K562 (cell line): ENCODE measurements around the gene POU2AF1. TPM values are rescaled to one million over a fixed set of nuclear protein-coding genes. Genes with fewer than 3 reads are reported as not detected.

ENCODE experiments used
- ATAC-seq: fragments of 200-7000 bp; cut with Tn5 transposase; 3 replicates; pipeline ENCODE4 v1.9.1; 2020; ENCODE audit warnings: moderate library complexity
- BruUV-seq: library from RNA; stranded (reverse); fragments of 400-500 nt; replicated peaks from 2 replicates; lab custom pipeline; 2021; lab: Mats Ljungman, UMichigan
- CTCF ChIA-PET: fragments of 300-600 bp; formaldehyde crosslinking; extraction: SDS; loops from one replicate; lab custom pipeline; 2021; ENCODE audit warnings: low intra/inter-chr PET ratio; lab: Yijun Ruan, JAX
- POLR2A ChIA-PET: fragments of 300-600, 350-650 bp; sonication (Branson Sonifier 250); formaldehyde crosslinking; extraction: SDS; loops from one replicate; lab custom pipeline; 2021; ENCODE audit warnings: antibody characterized with exemption, inconsistent platforms; lab: Yijun Ruan, JAX
- DNase-seq, 4 experiments: peaks; one replicate each; pipeline versions ENCODE4 v3.0.0 to v3.0.0-alpha.2; 2011 to 2018; ENCODE audit warnings: low spot score in 3 of 4, mixed read lengths in 3 of 4; ENCODE audit errors: extremely low read depth in 1 of 4
- FAIRE-seq: peaks from 2 replicates; lab custom pipeline; 2011; peaks lifted over from hg19 to GRCh38; lab: Jason Lieb, UNC
- H2AFZ ChIP-seq: 2 replicates; pipeline ENCODE4 v1.6.0; 2011; ENCODE audit warnings: low read depth, low read length, control low read depth, inconsistent platforms
- H3K27ac ChIP-seq: fragments of 200-600 bp; 3 replicates; pipeline ENCODE4 v1.8.0; 2011; ENCODE audit warnings: low read depth, mild to moderate bottlenecking, control low read depth, inconsistent platforms, low read length, moderate library complexity, mixed read lengths; ENCODE audit errors: extremely low read depth
- H3K27me3 ChIP-seq, 2 experiments: fragments of 300-600 bp in 1 of 2; 2 replicates in 1 of 2; 3 replicates in 1 of 2; pipeline versions ENCODE4 v1.6.0 to v1.8.0; 2011; ENCODE audit warnings: inconsistent platforms in 2 of 2, low read length in 2 of 2, mild to moderate bottlenecking in 1 of 2, mixed read lengths in 1 of 2, moderate library complexity in 1 of 2; ENCODE audit not compliant: control insufficient read depth in 2 of 2, insufficient read depth in 2 of 2
- H3K36me3 ChIP-seq: fragments of 300-600 bp; 3 replicates; pipeline ENCODE4 v1.8.0; 2011; ENCODE audit warnings: mild to moderate bottlenecking, low read length, inconsistent platforms; ENCODE audit not compliant: control insufficient read depth, insufficient read depth
- H3K4me1 ChIP-seq, 2 experiments: fragments of 200-600 bp in 1 of 2; replicated peaks in 1 of 2; 2 replicates in 1 of 2; 3 replicates in 1 of 2; pipeline versions ENCODE4 v1.5.1 to v1.8.0; 2011; ENCODE audit warnings: inconsistent platforms in 2 of 2, low read length in 2 of 2, mild to moderate bottlenecking in 1 of 2, mixed read lengths in 1 of 2, moderate library complexity in 1 of 2; ENCODE audit not compliant: control insufficient read depth in 2 of 2, insufficient read depth in 2 of 2
- H3K4me2 ChIP-seq: 2 replicates; pipeline ENCODE4 v1.6.1; 2011; ENCODE audit warnings: low read length, control low read depth, inconsistent platforms, mixed read lengths; ENCODE audit not compliant: insufficient read depth
- H3K4me3 ChIP-seq: fragments of 200-600 bp; sonication (generic), shearing (Covaris generic); 2 replicates; pipeline ENCODE4 v1.5.1; 2016; ENCODE audit warnings: control low read depth, inconsistent platforms
- H3K79me2 ChIP-seq: fragments of 200-600 bp; 3 replicates; pipeline ENCODE4 v1.8.0; 2011; ENCODE audit warnings: low read length, inconsistent platforms; ENCODE audit not compliant: control insufficient read depth, insufficient read depth
- H3K9ac ChIP-seq, 2 experiments: 2 replicates each; pipeline versions ENCODE4 v1.6.0 to v1.6.1; 2011; ENCODE audit warnings: low read depth in 2 of 2, low read length in 2 of 2, control low read depth in 1 of 2, inconsistent platforms in 1 of 2, mild to moderate bottlenecking in 1 of 2, mixed read lengths in 1 of 2; ENCODE audit not compliant: insufficient read depth in 1 of 2
- H3K9me1 ChIP-seq: one replicate; pipeline ENCODE4 v1.6.0; 2011; ENCODE audit warnings: inconsistent platforms, mild to moderate bottlenecking, low read length, moderate library complexity; ENCODE audit not compliant: control insufficient read depth, insufficient read depth
- H3K9me3 ChIP-seq: replicated peaks from 2 replicates; pipeline ENCODE4 v1.5.1; 2011; ENCODE audit warnings: low read depth, low read length, inconsistent platforms; ENCODE audit not compliant: control insufficient read depth, insufficient read depth
- H4K20me1 ChIP-seq: replicated peaks from 2 replicates; pipeline ENCODE4 v1.6.1; 2011; ENCODE audit warnings: low read length, inconsistent platforms, mixed read lengths; ENCODE audit not compliant: control insufficient read depth, insufficient read depth
- CXXC5 ChIP-seq: fragments of 250-450 bp; sonication (Bioruptor Pico); IDR thresholded peaks from 2 replicates; pipeline ENCODE4 v1.8.0; 2022; ENCODE audit warnings: inconsistent platforms, mild to moderate bottlenecking, moderate library complexity
- ERF ChIP-seq: fragments of 450-650 bp; formaldehyde crosslinking; IDR thresholded peaks from 2 replicates; pipeline ENCODE4 v1.4.0; 2020; ENCODE audit warnings: mild to moderate bottlenecking, mixed read lengths
- FOXJ2 ChIP-seq: fragments of 200-800 bp; sonication (Bioruptor generic); IDR thresholded peaks from 2 replicates; pipeline ENCODE4 v1.6.1; 2016; ENCODE audit warnings: missing genetic modification characterization, missing compliant biosample characterization
- KAT7 ChIP-seq: sonication (generic); formaldehyde crosslinking; IDR thresholded peaks from 2 replicates; pipeline ENCODE4 v1.8.0; 2022; ENCODE audit warnings: missing genetic modification reagents, mild to moderate bottlenecking, borderline replicate concordance
- MAZ ChIP-seq, 2 experiments: fragments of 450-650 bp in 1 of 2; sonication (generic) in 1 of 2; formaldehyde crosslinking; IDR thresholded peaks in 1 of 2; conservative IDR thresholded peaks in 1 of 2; 2 replicates each; pipeline versions ENCODE4 v1.4.0 to v1.5.0; 2020; ENCODE audit warnings: mild to moderate bottlenecking in 1 of 2, missing genetic modification reagents in 1 of 2
- RBM25 ChIP-seq: fragments of 200-400 bp; formaldehyde crosslinking; IDR thresholded peaks from 2 replicates; pipeline ENCODE4 v1.6.1; 2018; ENCODE audit warnings: low read length, low read depth, moderate library complexity; ENCODE audit not compliant: severe bottlenecking
- SMARCA5 ChIP-seq: fragments of 450-650 bp; IDR thresholded peaks from 2 replicates; pipeline ENCODE4 v1.6.1; 2016
- TEAD4 ChIP-seq, 2 experiments: sonication (generic) in 1 of 2; formaldehyde crosslinking in 1 of 2; IDR thresholded peaks; 2 replicates each; pipeline versions ENCODE4 v1.6.1 to v1.8.0; 2012 to 2022; ENCODE audit warnings: borderline replicate concordance in 1 of 2, inconsistent platforms in 1 of 2, low read length in 1 of 2, mild to moderate bottlenecking in 1 of 2, missing genetic modification reagents in 1 of 2
- YY1 ChIP-seq, 3 experiments: IDR thresholded peaks; 2 replicates each; pipeline ENCODE4 v1.6.1; 2011; ENCODE audit warnings: low read length in 2 of 3, mild to moderate bottlenecking in 2 of 3, moderate library complexity in 2 of 3, borderline replicate concordance in 1 of 3, control low read depth in 1 of 3, low read depth in 1 of 3; ENCODE audit not compliant: insufficient read depth in 3 of 3, insufficient replicate concordance in 2 of 3, control insufficient read depth in 1 of 3, insufficient read length in 1 of 3; ENCODE audit errors: extremely low read depth in 1 of 3
- ZNF124 ChIP-seq: sonication (generic); formaldehyde crosslinking; IDR thresholded peaks from 2 replicates; pipeline ENCODE4 v1.8.1; 2022; ENCODE audit warnings: missing genetic modification reagents
- ZNF184 ChIP-seq: sonication (generic); formaldehyde crosslinking; IDR thresholded peaks from 2 replicates; pipeline ENCODE4 v1.5.0; 2020; ENCODE audit warnings: missing genetic modification reagents
- ZNF764 ChIP-seq: fragments of 250-450 bp; sonication (Bioruptor Pico); IDR thresholded peaks from 2 replicates; pipeline ENCODE4 v1.4.0; 2020; ENCODE audit warnings: low read depth, mild to moderate bottlenecking, moderate library complexity
- ZNF77 ChIP-seq: fragments of 250-450 bp; sonication (Bioruptor Pico); IDR thresholded peaks from 2 replicates; pipeline ENCODE4 v1.5.0; 2020
- ZNF785 ChIP-seq: fragments of 250-450 bp; sonication (Bioruptor Pico); IDR thresholded peaks from 2 replicates; pipeline ENCODE4 v1.4.0; 2020; ENCODE audit warnings: mild to moderate bottlenecking
- WGBS: fragments of 100-300 bp; shearing (Covaris generic); methylation state at CpG from one replicate; pipeline ENCODE4 v1.1.6; 2016; ENCODE audit warnings: low coverage, mixed read lengths; ENCODE audit not compliant: insufficient coverage; ENCODE audit errors: missing lambda C conversion rate; 5-methylcytosine and 5-hydroxymethylcytosine counted together
- in situ Hi-C: fragments of 300-500 bp; cut with MboI; formaldehyde crosslinking; loops from 4 replicates; pipeline ENCODE4 v1.15.0; 2018; ENCODE audit warnings: inconsistent platforms, mixed read lengths
- intact Hi-C: fragments of 100-400 bp; cut with micrococcal nuclease; formaldehyde crosslinking; loops from 2 replicates; pipeline ENCODE4 v1.14.2; 2022
- polyA plus RNA-seq, 8 experiments: library from polyadenylated mRNA; depleted of rRNA in 4 of 8; stranded (reverse) in 5 of 8; unstranded in 3 of 8; fragments of >200 nt; fragmentation: Nextera tagmentation in 2 of 8; fragmentation: Illumina TruSeq in 1 of 8; extraction: Ambion mirVana in 2 of 8; extraction: Trizol in 1 of 8; gene quantifications; 2 replicates each; pipeline versions ENCODE4 v1.2.1 to v1.2.3, GENCODE V29; 2011 to 2014; ENCODE audit warnings: inconsistent platforms in 1 of 8, missing spikeins in 1 of 8
- total RNA-seq, 7 experiments: library from RNA; depleted of rRNA in 6 of 7; stranded (reverse); fragments of >200 nt in 6 of 7; fragmentation: Illumina TruSeq in 2 of 7; extraction: Trizol in 2 of 7; gene quantifications; 2 replicates each; pipeline versions ENCODE4 v1.2.1 to v1.2.3, GENCODE V29; 2011 to 2021; ENCODE audit warnings: low replicate concordance in 1 of 7
- TF ChIP-seq, protein P1 (sequence below): fragments of 200-800 bp; sonication (Bioruptor generic); IDR thresholded peaks from 2 replicates; pipeline ENCODE4 v1.6.1; 2016; ENCODE audit warnings: missing genetic modification characterization, missing compliant biosample characterization

Gene POU2AF1
- total and polyA plus RNA-seq, 9 of the 15 experiments (the other 6 are each of a cell fraction or from before 2014, with no cell fraction given) = 0.09 TPM; not detected in 8

DNA sequence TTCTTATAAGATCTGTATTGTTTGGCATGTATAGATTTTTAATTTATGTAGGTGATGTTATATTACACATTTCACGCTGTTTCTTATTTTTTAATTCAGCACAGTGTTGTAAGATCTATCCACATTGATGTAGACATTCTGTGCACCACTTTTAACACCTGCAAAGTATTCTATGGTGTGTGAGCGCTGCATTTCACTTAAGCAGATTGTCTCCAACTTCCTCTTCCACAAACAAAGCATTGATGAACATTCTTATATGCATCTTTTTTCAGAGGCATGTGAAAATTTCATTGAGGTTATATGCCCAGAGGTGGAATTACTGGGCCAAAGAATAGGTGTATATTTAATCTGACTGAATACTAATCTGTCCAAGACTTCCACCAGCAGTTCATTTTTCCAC lies 3.4 kb upstream of the POU2AF1 start:
- POLR2A ChIA-PET = no interaction called here
- Histone ChIP-seq H3K4me1 (peaks cover 0 to 4% of the 10 kb centered on the region in 2 experiments; a peak in 1 of 5 replicates), H3K9ac (no peak overlapping the region), H2AFZ (no peak overlapping the region), H3K4me2 (no peak overlapping the region), H3K4me3 (no peak overlapping the region), H3K9me3 (no peaks in the 10 kb centered on the region), H3K27ac (no peak overlapping the region), H3K79me2 (no peaks in the 10 kb centered on the region), H4K20me1 (no peaks in the 10 kb centered on the region), H3K9me1 (no peaks in the 10 kb centered on the region), H3K36me3 (no peaks in the 10 kb centered on the region), H3K27me3 (peaks cover 5 to 16% of the 10 kb centered on the region in 2 experiments; a peak in 3 of 5 replicates)
- 0% methylated on average over 2 of the region's 2 CpGs for WGBS
- ATAC-seq (no peak), FAIRE-seq (no peak), DNase-seq (no peak)
- intact Hi-C loops (no loop called here), in situ Hi-C loops (no loop called here)
- no TSS peak for BruUV-seq
- CTCF ChIA-PET = no interaction called here
- no peak for TF ChIP-seq ZNF785 (CRISPR knock-in tag)
- TF ChIP-seq RBM25 = no peak
- no peak for TF ChIP-seq ZNF77 (CRISPR knock-in tag)
- no peak for TF ChIP-seq CXXC5 (CRISPR knock-in tag)
- no peak for TF ChIP-seq ERF (CRISPR knock-in tag)
- TF ChIP-seq YY1 (IDR thresholded peaks at IDR 0.05; ENCODE audit: borderline replicate concordance in 1 of 3, control insufficient read depth in 1 of 3, extremely low read depth in 1 of 3, insufficient read depth in 3 of 3, insufficient read length in 1 of 3, insufficient replicate concordance in 2 of 3, low read depth in 1 of 3, low read length in 2 of 3) = no peak
- TF ChIP-seq FOXJ2 (tag) = no peak
- TF ChIP-seq, protein P1, sequence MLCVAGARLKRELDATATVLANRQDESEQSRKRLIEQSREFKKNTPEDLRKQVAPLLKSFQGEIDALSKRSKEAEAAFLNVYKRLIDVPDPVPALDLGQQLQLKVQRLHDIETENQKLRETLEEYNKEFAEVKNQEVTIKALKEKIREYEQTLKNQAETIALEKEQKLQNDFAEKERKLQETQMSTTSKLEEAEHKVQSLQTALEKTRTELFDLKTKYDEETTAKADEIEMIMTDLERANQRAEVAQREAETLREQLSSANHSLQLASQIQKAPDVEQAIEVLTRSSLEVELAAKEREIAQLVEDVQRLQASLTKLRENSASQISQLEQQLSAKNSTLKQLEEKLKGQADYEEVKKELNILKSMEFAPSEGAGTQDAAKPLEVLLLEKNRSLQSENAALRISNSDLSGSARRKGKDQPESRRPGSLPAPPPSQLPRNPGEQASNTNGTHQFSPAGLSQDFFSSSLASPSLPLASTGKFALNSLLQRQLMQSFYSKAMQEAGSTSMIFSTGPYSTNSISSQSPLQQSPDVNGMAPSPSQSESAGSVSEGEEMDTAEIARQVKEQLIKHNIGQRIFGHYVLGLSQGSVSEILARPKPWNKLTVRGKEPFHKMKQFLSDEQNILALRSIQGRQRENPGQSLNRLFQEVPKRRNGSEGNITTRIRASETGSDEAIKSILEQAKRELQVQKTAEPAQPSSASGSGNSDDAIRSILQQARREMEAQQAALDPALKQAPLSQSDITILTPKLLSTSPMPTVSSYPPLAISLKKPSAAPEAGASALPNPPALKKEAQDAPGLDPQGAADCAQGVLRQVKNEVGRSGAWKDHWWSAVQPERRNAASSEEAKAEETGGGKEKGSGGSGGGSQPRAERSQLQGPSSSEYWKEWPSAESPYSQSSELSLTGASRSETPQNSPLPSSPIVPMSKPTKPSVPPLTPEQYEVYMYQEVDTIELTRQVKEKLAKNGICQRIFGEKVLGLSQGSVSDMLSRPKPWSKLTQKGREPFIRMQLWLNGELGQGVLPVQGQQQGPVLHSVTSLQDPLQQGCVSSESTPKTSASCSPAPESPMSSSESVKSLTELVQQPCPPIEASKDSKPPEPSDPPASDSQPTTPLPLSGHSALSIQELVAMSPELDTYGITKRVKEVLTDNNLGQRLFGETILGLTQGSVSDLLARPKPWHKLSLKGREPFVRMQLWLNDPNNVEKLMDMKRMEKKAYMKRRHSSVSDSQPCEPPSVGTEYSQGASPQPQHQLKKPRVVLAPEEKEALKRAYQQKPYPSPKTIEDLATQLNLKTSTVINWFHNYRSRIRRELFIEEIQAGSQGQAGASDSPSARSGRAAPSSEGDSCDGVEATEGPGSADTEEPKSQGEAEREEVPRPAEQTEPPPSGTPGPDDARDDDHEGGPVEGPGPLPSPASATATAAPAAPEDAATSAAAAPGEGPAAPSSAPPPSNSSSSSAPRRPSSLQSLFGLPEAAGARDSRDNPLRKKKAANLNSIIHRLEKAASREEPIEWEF (CRISPR knock-in tag) = no peak
- TF ChIP-seq MAZ (CRISPR knock-in tag; conservative IDR thresholded peaks at IDR 0.05 in 1 of 2, IDR thresholded peaks at IDR 0.05 in 1 of 2) = no peak
- TF ChIP-seq ZNF764 (CRISPR knock-in tag) = no peak
- TF ChIP-seq ZNF184 (CRISPR knock-in tag) = no peak
- no peak for TF ChIP-seq ZNF124 (CRISPR knock-in tag)
- TF ChIP-seq SMARCA5 = no peak
- TF ChIP-seq KAT7 (CRISPR knock-in tag) = no peak
- TF ChIP-seq TEAD4 (IDR thresholded peaks at IDR 0.05; ENCODE audit: low read length) = no peak
- no peak for TF ChIP-seq TEAD4 (CRISPR knock-in tag; IDR thresholded peaks at IDR 0.05; ENCODE audit: borderline replicate concordance)
